Measurements from ENCODE around the gene ADAMTS18. TPM values are rescaled to one million over a fixed set of nuclear protein-coding genes. Genes with fewer than 3 reads are reported as not detected.

ADAMTS18 gene
- total and polyA plus RNA-seq, 9 of the 15 experiments (the other 6 are each of a cell fraction or from before 2014, with no cell fraction given), result not detected

DNA sequence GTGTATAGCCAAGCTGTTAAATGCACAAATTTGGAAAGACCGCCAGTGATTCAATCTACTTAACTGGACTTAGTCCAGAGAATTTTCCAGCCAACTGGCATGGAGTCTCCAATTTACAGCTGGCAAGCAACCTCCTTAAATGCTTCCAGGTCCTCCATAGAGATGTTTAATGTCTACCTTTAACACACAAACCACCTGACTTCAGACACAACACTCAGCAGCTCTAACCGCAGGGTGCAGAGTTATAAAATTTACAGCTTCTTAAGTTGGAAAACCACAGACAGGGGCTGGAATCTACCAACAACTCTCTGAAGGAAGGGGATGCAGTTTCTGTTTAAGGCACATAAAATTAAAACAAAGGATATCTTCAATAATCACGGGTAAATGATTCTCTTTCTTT lies 128.8 kb downstream of the ADAMTS18 start:
- Histone ChIP-seq H3K9me3 (replicated peaks; ENCODE audit: control insufficient read depth, insufficient read depth, low read depth, low read length) (no peaks in the 10 kb centered on the region), H3K79me2 (ENCODE audit: control insufficient read depth, insufficient read depth, low read length) (no peaks in the 10 kb centered on the region), H3K4me1 (replicated peaks in 1 of 2; ENCODE audit: control insufficient read depth in 2 of 2, insufficient read depth in 2 of 2, low read length in 2 of 2) (no peaks in the 10 kb centered on the region), H3K4me2 (ENCODE audit: insufficient read depth, low read length) (no peak overlapping the region), H3K9ac (ENCODE audit: insufficient read depth in 1 of 2, low read depth in 2 of 2, low read length in 2 of 2) (no peak overlapping the region), H3K4me3 (no peak overlapping the region), H3K36me3 (ENCODE audit: control insufficient read depth, insufficient read depth, low read length) (no peaks in the 10 kb centered on the region), H3K9me1 (ENCODE audit: control insufficient read depth, insufficient read depth, low read length) (no peaks in the 10 kb centered on the region), H2AFZ (ENCODE audit: low read depth, low read length) (no peak overlapping the region), H3K27ac (ENCODE audit: extremely low read depth, low read depth, low read length) (no peak overlapping the region), H3K27me3 (ENCODE audit: control insufficient read depth in 2 of 2, insufficient read depth in 2 of 2, low read length in 2 of 2) (no peaks in the 10 kb centered on the region), H4K20me1 (replicated peaks; ENCODE audit: control insufficient read depth, insufficient read depth, low read length) (no peaks in the 10 kb centered on the region; the same call in 1 of the 2 replicates)
- in situ Hi-C loops (cut with MboI), result no loop called here
- TF ChIP-seq SP1 (CRISPR knock-in tag; IDR thresholded peaks at IDR 0.05) (no peak), SETDB1 (IDR thresholded peaks at IDR 0.05; ENCODE audit: low read length) (no peak), ZNF707 (CRISPR knock-in tag; conservative IDR thresholded peaks at IDR 0.05) (no peak), ZBTB9 (CRISPR knock-in tag; IDR thresholded peaks at IDR 0.05) (no peak), PHF20 (IDR thresholded peaks at IDR 0.05; ENCODE audit: partially characterized antibody) (no peak)
- TF ChIP-seq, protein P1, sequence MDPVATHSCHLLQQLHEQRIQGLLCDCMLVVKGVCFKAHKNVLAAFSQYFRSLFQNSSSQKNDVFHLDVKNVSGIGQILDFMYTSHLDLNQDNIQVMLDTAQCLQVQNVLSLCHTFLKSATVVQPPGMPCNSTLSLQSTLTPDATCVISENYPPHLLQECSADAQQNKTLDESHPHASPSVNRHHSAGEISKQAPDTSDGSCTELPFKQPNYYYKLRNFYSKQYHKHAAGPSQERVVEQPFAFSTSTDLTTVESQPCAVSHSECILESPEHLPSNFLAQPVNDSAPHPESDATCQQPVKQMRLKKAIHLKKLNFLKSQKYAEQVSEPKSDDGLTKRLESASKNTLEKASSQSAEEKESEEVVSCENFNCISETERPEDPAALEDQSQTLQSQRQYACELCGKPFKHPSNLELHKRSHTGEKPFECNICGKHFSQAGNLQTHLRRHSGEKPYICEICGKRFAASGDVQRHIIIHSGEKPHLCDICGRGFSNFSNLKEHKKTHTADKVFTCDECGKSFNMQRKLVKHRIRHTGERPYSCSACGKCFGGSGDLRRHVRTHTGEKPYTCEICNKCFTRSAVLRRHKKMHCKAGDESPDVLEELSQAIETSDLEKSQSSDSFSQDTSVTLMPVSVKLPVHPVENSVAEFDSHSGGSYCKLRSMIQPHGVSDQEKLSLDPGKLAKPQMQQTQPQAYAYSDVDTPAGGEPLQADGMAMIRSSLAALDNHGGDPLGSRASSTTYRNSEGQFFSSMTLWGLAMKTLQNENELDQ (CRISPR knock-in tag; IDR thresholded peaks at IDR 0.05; ENCODE audit: borderline replicate concordance), result no peak
- POLR2A ChIA-PET, result no interaction called here
- DNase-seq (ENCODE audit: extremely low read depth in 1 of 4, low spot score in 3 of 4) (no peak), ATAC-seq (no peak), FAIRE-seq (no peak)
- BruUV-seq (replicated peaks), result no TSS peak
- 2% methylated on average over 3 of the region's 3 CpGs for WGBS (ENCODE audit: insufficient coverage, low coverage, missing lambda C conversion rate)
- intact Hi-C loops (cut with micrococcal nuclease), result no loop called here
- CTCF ChIA-PET (ENCODE audit: low intra/inter-chr PET ratio), result no interaction called here
